Rectal smooth muscle tissue (tissue), 1 donor: ENCODE measurements around the gene NEURL2.

Source experiments
- H3K27ac ChIP-seq: one replicate; pipeline ENCODE4 v1.7.0; 2013; ENCODE audit warnings: low read depth, low read length, inconsistent platforms
- H3K27me3 ChIP-seq: one replicate; pipeline ENCODE4 v1.7.0; 2013; ENCODE audit warnings: low read length; ENCODE audit not compliant: control insufficient read depth, insufficient read depth
- H3K36me3 ChIP-seq: one replicate; pipeline ENCODE4 v1.7.0; 2013; ENCODE audit warnings: low read length; ENCODE audit not compliant: control insufficient read depth, insufficient read depth
- H3K4me1 ChIP-seq: one replicate; pipeline ENCODE4 v1.7.0; 2013; ENCODE audit warnings: low read length; ENCODE audit not compliant: control insufficient read depth, insufficient read depth
- H3K4me3 ChIP-seq: one replicate; pipeline ENCODE4 v1.7.0; 2013; ENCODE audit warnings: low read length
- H3K9ac ChIP-seq: one replicate; pipeline ENCODE4 v1.7.0; 2013; ENCODE audit warnings: low read length

NEURL2 gene

GRCh38 chr20:45852326-45852725, 38.7 kb downstream of the NEURL2 start:
- H3K27ac ChIP-seq: no peak overlapping the region
- H3K27me3 ChIP-seq: no peaks in the 10 kb centered on the region
- no peak overlapping the region for H3K9ac ChIP-seq
- peaks cover 14% of the 10 kb centered on the region for H3K4me1 ChIP-seq
- H3K4me3 ChIP-seq: no peak overlapping the region
- H3K36me3 ChIP-seq: peaks cover 4% of the 10 kb centered on the region

- Histone ChIP-seq H3K27ac (no peak overlapping the region), H3K9ac (no peak overlapping the region), H3K27me3 (no peaks in the 10 kb centered on the region), H3K36me3 (peaks cover 4% of the 10 kb centered on the region), H3K4me1 (peaks cover 14% of the 10 kb centered on the region), H3K4me3 (no peak overlapping the region)
Observed at GRCh38 chr20:45851501-45851900, 39.5 kb downstream of the NEURL2 start.

DNA sequence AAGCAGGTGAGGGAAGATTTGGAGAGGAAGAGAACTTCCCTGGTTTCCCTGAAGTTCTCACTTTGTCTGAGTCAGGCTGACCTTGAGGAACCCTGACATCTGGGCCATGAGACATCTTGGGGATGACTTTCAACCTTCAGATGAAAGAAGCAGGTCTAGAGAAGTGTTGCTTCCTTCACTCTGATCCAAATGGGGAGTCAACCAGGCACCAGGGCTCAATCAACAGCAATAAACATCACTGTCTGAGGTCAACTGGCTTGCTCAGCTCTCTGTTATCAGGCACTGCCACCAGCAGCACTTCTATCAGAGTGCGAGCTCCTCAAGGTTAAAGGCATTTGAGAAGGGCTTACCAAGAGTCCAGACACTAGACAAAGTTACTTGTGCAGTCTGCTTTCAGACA, 40.1 kb downstream of the NEURL2 start:
- Histone ChIP-seq H3K36me3 (peaks cover 4% of the 10 kb centered on the region), H3K27ac (no peak overlapping the region), H3K9ac (no peak overlapping the region), H3K4me3 (no peak overlapping the region), H3K27me3 (no peaks in the 10 kb centered on the region), H3K4me1 (peaks cover 9% of the 10 kb centered on the region)

DNA sequence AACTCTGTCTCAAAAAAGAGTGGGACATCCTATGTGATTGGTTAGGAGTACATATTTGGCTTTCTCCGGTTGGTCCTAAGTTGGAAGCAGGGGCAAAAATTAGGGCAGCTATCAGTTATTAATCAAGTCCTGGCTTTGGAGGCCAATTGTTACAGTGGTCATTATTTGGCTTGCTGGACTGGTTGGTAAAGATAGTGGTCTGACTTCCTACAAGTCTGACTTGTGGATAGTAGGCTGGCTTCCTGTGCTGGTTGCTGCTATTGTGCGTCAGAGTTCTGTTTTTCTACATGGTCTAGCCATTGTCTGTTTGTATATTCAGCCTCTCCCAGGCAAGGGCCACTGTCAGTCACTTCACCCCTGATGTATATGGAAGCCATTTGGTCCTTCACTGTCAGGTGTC, 40.8 kb downstream of the NEURL2 start:
- Histone ChIP-seq H3K4me3 (no peak overlapping the region), H3K27me3 (no peaks in the 10 kb centered on the region), H3K36me3 (peaks cover 7% of the 10 kb centered on the region), H3K27ac (no peak overlapping the region), H3K9ac (no peak overlapping the region), H3K4me1 (peaks cover 5% of the 10 kb centered on the region)

DNA sequence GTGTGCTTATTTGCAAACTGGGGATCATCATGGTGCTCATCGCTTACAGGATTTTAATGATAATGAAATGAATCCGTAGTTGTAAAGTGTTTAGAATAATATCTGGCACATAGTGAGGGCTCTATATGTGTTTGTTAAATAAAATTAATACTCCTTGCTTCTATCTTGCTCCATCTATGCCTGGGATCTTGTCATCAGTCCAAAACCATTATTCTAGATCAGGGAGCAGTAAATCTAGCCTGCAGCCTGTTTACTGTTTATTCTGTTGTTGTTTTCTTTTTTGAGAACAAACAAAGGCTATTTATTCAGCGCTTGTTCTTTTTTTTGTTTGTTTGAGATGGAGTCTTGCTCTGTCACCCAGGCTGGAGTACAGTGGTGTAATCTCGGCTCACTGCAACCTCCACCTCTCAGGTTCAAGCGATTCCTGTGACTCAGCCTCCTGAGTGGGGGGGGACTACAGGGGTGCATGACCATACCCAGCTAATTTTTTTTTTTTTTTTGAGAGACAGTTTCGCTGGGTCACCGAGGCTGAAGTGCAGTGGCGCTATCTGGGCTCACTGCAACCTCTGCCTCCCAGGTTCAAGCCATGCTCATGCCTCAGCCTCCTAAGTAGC, 41.9 kb downstream of the NEURL2 start:
- Histone ChIP-seq H3K4me3 (no peak overlapping the region), H3K9ac (no peak overlapping the region), H3K27ac (no peak overlapping the region), H3K36me3 (peaks cover 17% of the 10 kb centered on the region), H3K27me3 (no peaks in the 10 kb centered on the region), H3K4me1 (no peaks in the 10 kb centered on the region)

- Histone ChIP-seq H3K4me1 (peaks cover 3% of the 10 kb centered on the region), H3K27ac (no peak overlapping the region), H3K36me3 (peaks cover 23% of the 10 kb centered on the region)
Observed at GRCh38 chr20:45848421-45848820, 42.6 kb downstream of the NEURL2 start.

DNA sequence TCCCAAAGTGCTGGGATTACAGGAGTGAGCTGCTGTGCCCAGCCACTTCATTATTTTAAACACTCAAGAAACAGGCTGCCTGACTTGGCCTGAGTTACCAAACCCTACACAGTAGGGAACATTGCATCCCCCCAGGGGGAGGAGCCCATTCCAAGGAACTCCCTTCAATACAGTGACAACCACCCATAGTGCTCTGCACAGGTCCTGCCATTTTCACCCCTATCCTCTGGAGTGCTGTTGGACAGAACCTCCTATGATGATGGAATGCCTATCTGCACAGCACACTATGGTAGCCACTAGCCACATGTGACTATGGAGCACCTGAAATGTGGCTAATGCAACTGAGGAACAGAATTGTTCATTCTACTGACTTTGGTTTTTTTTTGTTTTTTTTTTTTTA, 45.6 kb downstream of the NEURL2 start:
- H3K4me1 ChIP-seq: peaks cover 19% of the 10 kb centered on the region
- no peak overlapping the region for H3K9ac ChIP-seq
- H3K36me3 ChIP-seq: peaks cover 33% of the 10 kb centered on the region
- no peak overlapping the region for H3K4me3 ChIP-seq
- H3K27me3 ChIP-seq: no peaks in the 10 kb centered on the region
- no peak overlapping the region for H3K27ac ChIP-seq

More at GRCh38 chr20:45848421-45848820, 42.6 kb downstream of the NEURL2 start:
- no peak overlapping the region for H3K4me3 ChIP-seq
- H3K27me3 ChIP-seq: no peaks in the 10 kb centered on the region
- H3K9ac ChIP-seq: peak overlapping the region; percentile 11

DNA sequence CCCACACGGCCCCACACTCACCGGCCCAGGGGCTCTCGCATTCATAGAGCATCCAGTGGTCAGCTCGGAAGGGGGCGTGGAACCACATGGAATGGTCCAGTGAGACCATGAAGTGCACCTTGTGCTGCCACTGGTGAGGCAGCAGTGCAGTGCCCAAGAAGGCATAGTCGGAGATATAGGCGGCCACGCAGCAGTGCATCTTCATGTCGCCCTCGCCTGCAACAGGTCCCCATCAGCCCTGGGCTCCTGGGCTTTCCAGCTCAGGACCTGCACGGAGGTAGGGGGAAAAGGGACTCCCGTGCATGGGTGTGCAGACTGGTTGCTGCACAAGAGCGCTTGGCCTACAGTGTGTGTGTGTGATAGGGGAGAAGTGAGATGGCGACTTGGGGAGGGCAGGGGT, 47.5 kb downstream of the NEURL2 start:
- Histone ChIP-seq H3K4me1 (peaks cover 19% of the 10 kb centered on the region), H3K9ac (no peak overlapping the region), H3K27ac (no peak overlapping the region), H3K36me3 (peaks cover 32% of the 10 kb centered on the region), H3K27me3 (no peaks in the 10 kb centered on the region), H3K4me3 (no peak overlapping the region)

DNA sequence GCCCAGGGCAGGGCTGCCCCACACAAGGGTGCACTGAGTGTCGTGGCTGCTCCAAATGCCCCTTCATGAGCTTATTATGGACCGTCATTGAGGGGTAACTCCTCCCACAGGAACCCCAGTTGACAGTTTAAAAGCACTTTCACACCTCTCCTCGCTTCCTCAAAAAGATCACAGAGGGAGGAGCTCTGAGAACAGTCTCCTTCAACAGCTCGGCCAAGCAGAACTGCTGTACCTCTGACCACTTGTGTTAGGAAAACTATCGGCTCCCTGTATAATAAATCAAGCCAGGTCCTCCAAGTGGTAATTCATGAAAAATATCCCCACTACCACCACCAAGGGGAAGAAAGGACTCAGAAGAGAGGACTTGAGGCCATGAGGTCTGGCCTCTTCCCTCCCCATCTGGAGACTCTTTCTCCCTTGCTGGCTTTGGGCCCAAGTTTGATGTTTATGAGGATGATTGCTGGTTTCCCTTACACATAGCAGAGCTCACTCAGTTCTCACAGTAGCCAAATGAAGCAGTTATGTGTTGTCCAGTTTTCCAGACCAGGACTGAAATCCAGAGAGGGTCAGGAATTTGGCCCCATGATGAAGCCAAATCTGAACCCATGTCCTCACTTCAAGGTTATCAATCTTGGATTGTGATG, 48.7 kb downstream of the NEURL2 start:
- H3K4me1 ChIP-seq: peaks cover 19% of the 10 kb centered on the region
- H3K4me3 ChIP-seq: no peak overlapping the region
- peak overlapping the region; percentile 70 for H3K27ac ChIP-seq
- peaks cover 29% of the 10 kb centered on the region for H3K36me3 ChIP-seq
- no peaks in the 10 kb centered on the region for H3K27me3 ChIP-seq
- no peak overlapping the region for H3K9ac ChIP-seq

- peaks cover 21% of the 10 kb centered on the region for H3K4me1 ChIP-seq
- H3K9ac ChIP-seq: no peak overlapping the region
- peaks cover 29% of the 10 kb centered on the region for H3K36me3 ChIP-seq
- no peaks in the 10 kb centered on the region for H3K27me3 ChIP-seq
- peak overlapping the region; percentile 70 for H3K27ac ChIP-seq
- H3K4me3 ChIP-seq: no peak overlapping the region
Observed at GRCh38 chr20:45841407-45842129, 49.4 kb downstream of the NEURL2 start.

DNA sequence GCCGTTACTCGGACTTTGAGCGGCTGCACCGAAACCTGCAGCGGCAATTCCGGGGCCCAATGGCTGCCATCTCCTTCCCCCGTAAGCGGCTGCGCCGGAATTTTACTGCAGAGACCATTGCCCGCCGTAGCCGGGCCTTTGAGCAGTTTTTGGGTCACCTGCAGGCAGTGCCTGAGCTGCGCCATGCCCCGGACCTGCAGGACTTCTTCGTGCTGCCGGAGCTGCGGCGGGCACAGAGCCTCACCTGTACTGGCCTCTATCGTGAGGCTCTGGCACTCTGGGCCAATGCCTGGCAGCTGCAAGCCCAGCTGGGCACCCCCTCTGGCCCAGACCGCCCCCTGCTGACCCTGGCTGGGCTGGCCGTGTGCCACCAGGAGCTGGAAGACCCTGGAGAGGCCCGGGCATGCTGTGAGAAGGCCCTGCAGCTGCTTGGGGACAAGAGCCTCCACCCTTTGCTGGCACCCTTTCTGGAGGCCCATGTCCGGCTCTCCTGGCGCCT, 50.3 kb downstream of the NEURL2 start:
- Histone ChIP-seq H3K4me1 (peaks cover 24% of the 10 kb centered on the region), H3K27me3 (no peaks in the 10 kb centered on the region), H3K27ac (no peak overlapping the region), H3K9ac (no peak overlapping the region), H3K36me3 (peaks cover 29% of the 10 kb centered on the region), H3K4me3 (no peak overlapping the region)
